Skeletal muscle satellite cell (primary cell): ENCODE results near the gene MINDY4B.

ENCODE experiments used
- H3K27me3 ChIP-seq: 2 replicates; pipeline ENCODE4 v1.7.0; 2013; ENCODE audit warnings: low read length; ENCODE audit not compliant: control insufficient read depth, insufficient read depth
- H3K36me3 ChIP-seq: 2 replicates; pipeline ENCODE4 v1.7.0; 2013; ENCODE audit warnings: mild to moderate bottlenecking, control low read depth, low read length; ENCODE audit not compliant: insufficient read depth
- H3K4me1 ChIP-seq: 2 replicates; pipeline ENCODE4 v1.7.0; 2013; ENCODE audit warnings: low read length; ENCODE audit not compliant: control insufficient read depth, insufficient read depth
- H3K4me2 ChIP-seq: 2 replicates; pipeline ENCODE4 v1.7.0; 2013; ENCODE audit warnings: mild to moderate bottlenecking, low read length
- H3K4me3 ChIP-seq: 2 replicates; pipeline ENCODE4 v1.7.0; 2013; ENCODE audit warnings: low read length
- H3K9ac ChIP-seq: 2 replicates; pipeline ENCODE4 v1.7.0; 2013; ENCODE audit warnings: mild to moderate bottlenecking, low read depth, low read length, moderate library complexity
- H3K9me3 ChIP-seq: replicated peaks from 2 replicates; pipeline ENCODE4 v1.7.0; 2013; ENCODE audit warnings: mild to moderate bottlenecking, control low read depth, low read length

Gene MINDY4B

GRCh38 chr3:150840802-150841515 lies 64.3 kb downstream of the MINDY4B start:
- peaks cover 13% of the 10 kb centered on the region for H3K27me3 ChIP-seq
- no peaks in the 10 kb centered on the region for H3K9me3 ChIP-seq
- no peak overlapping the region for H3K4me2 ChIP-seq
- H3K9ac ChIP-seq = no peak overlapping the region
- no peaks in the 10 kb centered on the region for H3K4me1 ChIP-seq
- no peaks in the 10 kb centered on the region for H3K36me3 ChIP-seq
- no peak overlapping the region for H3K4me3 ChIP-seq

- H3K4me1 ChIP-seq = no peaks in the 10 kb centered on the region
- no peaks in the 10 kb centered on the region for H3K36me3 ChIP-seq
- H3K9ac ChIP-seq = no peak overlapping the region
- no peak overlapping the region for H3K4me3 ChIP-seq
- H3K9me3 ChIP-seq = no peaks in the 10 kb centered on the region
- no peak overlapping the region for H3K4me2 ChIP-seq
- H3K27me3 ChIP-seq = peaks cover 42% of the 10 kb centered on the region
Measured at GRCh38 chr3:150830745-150831144, 74.5 kb downstream of the MINDY4B start.

- H3K27me3 ChIP-seq = peaks cover 48% of the 10 kb centered on the region
- no peaks in the 10 kb centered on the region for H3K9me3 ChIP-seq
- no peak overlapping the region for H3K9ac ChIP-seq
- H3K4me2 ChIP-seq = no peak overlapping the region
- H3K36me3 ChIP-seq = no peaks in the 10 kb centered on the region
- H3K4me3 ChIP-seq = no peak overlapping the region
- no peaks in the 10 kb centered on the region for H3K4me1 ChIP-seq
Measured at GRCh38 chr3:150830094-150830681, 75.1 kb downstream of the MINDY4B start.

GRCh38 chr3:150829408-150829807 lies 75.8 kb downstream of the MINDY4B start:
- H3K27me3 ChIP-seq = peaks cover 51% of the 10 kb centered on the region
- H3K4me1 ChIP-seq = no peaks in the 10 kb centered on the region
- H3K9me3 ChIP-seq = no peaks in the 10 kb centered on the region
- no peaks in the 10 kb centered on the region for H3K36me3 ChIP-seq
- H3K4me3 ChIP-seq = no peak overlapping the region
- no peak overlapping the region for H3K4me2 ChIP-seq
- H3K9ac ChIP-seq = no peak overlapping the region

- Histone ChIP-seq H3K27me3 (peaks cover 51% of the 10 kb centered on the region), H3K4me3 (no peak overlapping the region), H3K4me2 (no peak overlapping the region), H3K9me3 (no peaks in the 10 kb centered on the region), H3K9ac (no peak overlapping the region), H3K36me3 (no peaks in the 10 kb centered on the region), H3K4me1 (no peaks in the 10 kb centered on the region)
Measured at GRCh38 chr3:150828997-150829396, 76.2 kb downstream of the MINDY4B start.

GRCh38 chr3:150828261-150828660 lies 77.0 kb downstream of the MINDY4B start:
- H3K36me3 ChIP-seq = no peaks in the 10 kb centered on the region

GRCh38 chr3:150826466-150827282 lies 78.6 kb downstream of the MINDY4B start:
- no peaks in the 10 kb centered on the region for H3K4me1 ChIP-seq
- H3K27me3 ChIP-seq = peaks cover 62% of the 10 kb centered on the region
- no peak overlapping the region for H3K4me3 ChIP-seq
- no peak overlapping the region for H3K4me2 ChIP-seq
- H3K9me3 ChIP-seq = no peaks in the 10 kb centered on the region
- no peak overlapping the region for H3K9ac ChIP-seq
- no peaks in the 10 kb centered on the region for H3K36me3 ChIP-seq

More at GRCh38 chr3:150828261-150828660, 77.0 kb downstream of the MINDY4B start:
- Histone ChIP-seq H3K4me2 (no peak overlapping the region), H3K9ac (no peak overlapping the region), H3K27me3 (peaks cover 58% of the 10 kb centered on the region), H3K4me1 (no peaks in the 10 kb centered on the region), H3K4me3 (no peak overlapping the region), H3K9me3 (no peaks in the 10 kb centered on the region)

- no peak overlapping the region for H3K4me2 ChIP-seq
- no peaks in the 10 kb centered on the region for H3K4me1 ChIP-seq
- H3K27me3 ChIP-seq = peaks cover 57% of the 10 kb centered on the region
- H3K36me3 ChIP-seq = no peaks in the 10 kb centered on the region
- no peak overlapping the region for H3K9ac ChIP-seq
- H3K4me3 ChIP-seq = no peak overlapping the region
- H3K9me3 ChIP-seq = no peaks in the 10 kb centered on the region
Measured at GRCh38 chr3:150825916-150826377, 79.3 kb downstream of the MINDY4B start.

GRCh38 chr3:150825192-150825915 lies 79.9 kb downstream of the MINDY4B start:
- Histone ChIP-seq H3K9ac (no peak overlapping the region), H3K27me3 (peaks cover 56% of the 10 kb centered on the region), H3K4me1 (no peaks in the 10 kb centered on the region), H3K36me3 (no peaks in the 10 kb centered on the region), H3K9me3 (no peaks in the 10 kb centered on the region), H3K4me3 (no peak overlapping the region), H3K4me2 (no peak overlapping the region)

- H3K9ac ChIP-seq = no peak overlapping the region
- H3K27me3 ChIP-seq = peaks cover 45% of the 10 kb centered on the region
- no peaks in the 10 kb centered on the region for H3K36me3 ChIP-seq
- H3K4me3 ChIP-seq = no peak overlapping the region
- no peaks in the 10 kb centered on the region for H3K9me3 ChIP-seq
- H3K4me1 ChIP-seq = no peaks in the 10 kb centered on the region
- H3K4me2 ChIP-seq = no peak overlapping the region
Measured at GRCh38 chr3:150823277-150823676, 82.0 kb downstream of the MINDY4B start.

GRCh38 chr3:150822636-150823035 lies 82.6 kb downstream of the MINDY4B start:
- H3K9me3 ChIP-seq = no peaks in the 10 kb centered on the region
- H3K9ac ChIP-seq = no peak overlapping the region
- H3K36me3 ChIP-seq = no peaks in the 10 kb centered on the region
- H3K27me3 ChIP-seq = peaks cover 41% of the 10 kb centered on the region
- no peak overlapping the region for H3K4me3 ChIP-seq
- no peak overlapping the region for H3K4me2 ChIP-seq
- H3K4me1 ChIP-seq = no peaks in the 10 kb centered on the region
